GM18517 (cell line): ENCODE measurements around the gene MGMT.

Experiments used
- ATAC-seq: cut with Tn5 transposase; IDR thresholded peaks from one replicate; pipeline ENCODE4 v1.9.1; 2021; ENCODE audit warnings: mild to moderate bottlenecking, moderate library complexity; ENCODE audit not compliant: unreplicated experiment

Gene MGMT

GRCh38 chr10:129615921-129616525 is 149.0 kb downstream of the MGMT start:
- ATAC-seq: no peak

GRCh38 chr10:129617768-129618167 is 150.7 kb downstream of the MGMT start:
- no peak for ATAC-seq

- no peak for ATAC-seq
Measured at GRCh38 chr10:129621062-129621461, 154.0 kb downstream of the MGMT start.

GRCh38 chr10:129621693-129622092 is 154.7 kb downstream of the MGMT start:
- ATAC-seq: no peak

GRCh38 chr10:129622291-129622690 is 155.2 kb downstream of the MGMT start:
- ATAC-seq: no peak

- no peak for ATAC-seq
Measured at GRCh38 chr10:129622736-129623135, 155.7 kb downstream of the MGMT start.

DNA sequence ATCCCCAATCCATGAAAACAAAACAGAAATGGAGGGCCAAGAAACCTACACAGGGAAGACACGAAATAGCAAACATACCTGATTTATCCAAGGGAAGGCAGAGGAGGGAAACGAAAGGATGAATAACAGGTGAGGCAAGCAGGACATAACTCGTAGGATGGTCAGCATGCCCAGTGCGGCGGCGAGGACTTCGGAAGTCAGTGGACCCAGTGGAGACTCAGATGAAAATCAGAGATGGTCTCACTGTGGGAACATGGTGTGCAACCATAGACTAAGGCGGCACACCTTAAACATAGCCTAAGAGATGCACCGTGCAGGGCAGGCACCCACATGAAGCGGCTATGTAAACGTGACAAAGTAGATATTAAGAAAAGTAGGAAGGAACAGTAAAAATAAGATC is 157.5 kb downstream of the MGMT start:
- ATAC-seq: no peak

DNA sequence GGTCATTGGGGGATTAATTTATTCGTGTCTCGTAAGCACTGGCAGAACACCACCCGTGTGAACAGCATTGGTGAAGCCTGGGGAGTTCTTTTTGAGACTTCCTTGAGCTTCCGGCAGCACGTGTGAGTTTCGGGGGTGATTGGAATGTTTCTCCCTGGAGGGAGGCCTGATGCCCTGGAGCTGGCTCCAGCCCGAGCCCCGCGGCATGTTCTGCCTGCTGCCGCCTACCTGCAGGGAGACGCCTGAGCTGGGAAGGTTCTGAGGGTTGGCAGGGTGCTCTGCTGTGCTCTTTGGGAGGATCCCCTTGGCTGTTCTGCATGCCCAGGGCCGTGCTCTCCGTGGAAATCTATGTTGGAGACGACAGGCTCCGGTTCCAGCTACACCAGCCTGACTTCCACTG is 159.3 kb downstream of the MGMT start:
- no peak for ATAC-seq

GRCh38 chr10:129626796-129627435 is 159.9 kb downstream of the MGMT start:
- no peak for ATAC-seq

DNA sequence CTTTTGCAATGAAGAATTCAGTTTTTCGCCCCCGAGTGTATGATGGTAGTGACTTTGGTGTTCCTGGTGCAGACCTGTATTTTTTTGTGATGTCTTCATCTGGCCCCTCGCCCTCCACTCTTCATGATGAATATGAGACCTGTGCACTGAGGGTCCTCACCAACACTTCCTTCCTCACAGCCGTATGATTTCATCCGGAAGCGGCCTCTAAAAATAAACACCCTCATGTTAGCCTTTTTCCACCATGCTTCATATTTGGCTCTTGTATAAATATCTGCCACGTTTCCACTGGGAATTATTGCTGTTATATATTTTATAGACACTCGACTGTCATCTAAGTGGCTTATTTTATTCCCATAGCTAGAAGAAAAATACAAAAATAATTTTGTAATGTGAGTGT is 160.4 kb downstream of the MGMT start:
- ATAC-seq: no peak

- no peak for ATAC-seq
Measured at GRCh38 chr10:129628823-129629222, 161.8 kb downstream of the MGMT start.

GRCh38 chr10:129629911-129630310 is 162.9 kb downstream of the MGMT start:
- no peak for ATAC-seq

DNA sequence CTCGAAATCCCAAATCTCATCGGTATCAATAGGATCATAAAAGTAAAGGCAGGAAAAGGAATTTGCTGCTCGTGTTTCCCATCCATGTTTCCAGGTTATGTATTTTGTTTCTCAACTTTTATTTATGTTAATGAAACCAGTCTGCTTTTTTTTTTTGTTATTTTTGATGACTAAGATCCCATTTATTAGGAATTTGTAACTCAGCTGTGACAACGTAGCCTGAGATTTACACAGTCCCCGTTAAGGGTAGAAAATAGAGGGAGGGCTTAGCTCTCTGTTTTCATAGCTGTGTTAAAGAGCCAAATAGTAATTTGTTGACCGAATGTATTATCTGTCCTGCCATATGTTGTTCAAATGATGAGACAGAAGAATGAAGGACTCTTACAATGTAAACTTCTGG is 164.0 kb downstream of the MGMT start:
- no peak for ATAC-seq

- no peak for ATAC-seq
Measured at GRCh38 chr10:129631870-129632623, 165.0 kb downstream of the MGMT start.

DNA sequence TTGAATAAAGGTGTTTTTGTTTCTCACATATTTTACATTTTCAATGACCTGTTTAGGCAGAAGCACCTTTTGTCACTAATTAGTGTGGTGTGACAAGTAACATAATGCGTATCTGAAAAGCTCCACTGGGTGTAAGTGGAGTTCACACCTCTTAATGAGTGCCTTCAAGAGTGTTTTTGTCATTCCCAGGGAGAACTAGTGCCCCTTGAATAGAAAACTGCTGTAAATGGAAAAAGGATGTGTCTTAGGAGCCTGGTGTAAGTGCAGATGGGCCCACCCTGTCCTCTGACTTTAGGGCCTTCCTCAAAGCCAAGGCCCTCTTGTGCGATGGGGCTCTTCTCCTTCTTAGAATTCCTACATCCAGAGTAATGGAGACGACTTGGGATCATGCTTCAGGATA is 170.0 kb downstream of the MGMT start:
- no peak for ATAC-seq

- ATAC-seq: no peak
Measured at GRCh38 chr10:129637846-129638245, 170.8 kb downstream of the MGMT start.

DNA sequence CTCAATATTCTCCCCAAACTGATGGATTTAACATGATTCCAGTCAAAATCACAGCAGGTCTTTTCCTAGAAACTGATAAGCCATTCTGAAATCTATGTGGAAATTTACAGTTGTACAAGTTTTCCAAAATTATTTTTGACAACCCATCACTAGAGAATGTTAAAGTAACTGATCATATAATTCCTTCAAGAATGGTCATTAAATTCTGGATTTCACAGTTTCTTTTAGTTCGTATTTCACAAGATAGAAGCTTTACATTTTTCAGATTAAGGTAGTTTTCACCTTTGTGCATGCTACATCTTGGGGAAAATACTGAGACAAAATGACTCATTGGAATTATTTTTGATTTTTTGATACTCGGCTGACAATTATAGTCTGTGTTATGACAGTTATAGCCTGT is 174.3 kb downstream of the MGMT start:
- ATAC-seq: no peak

- ATAC-seq: no peak
Measured at GRCh38 chr10:129641982-129642381, 174.9 kb downstream of the MGMT start.

DNA sequence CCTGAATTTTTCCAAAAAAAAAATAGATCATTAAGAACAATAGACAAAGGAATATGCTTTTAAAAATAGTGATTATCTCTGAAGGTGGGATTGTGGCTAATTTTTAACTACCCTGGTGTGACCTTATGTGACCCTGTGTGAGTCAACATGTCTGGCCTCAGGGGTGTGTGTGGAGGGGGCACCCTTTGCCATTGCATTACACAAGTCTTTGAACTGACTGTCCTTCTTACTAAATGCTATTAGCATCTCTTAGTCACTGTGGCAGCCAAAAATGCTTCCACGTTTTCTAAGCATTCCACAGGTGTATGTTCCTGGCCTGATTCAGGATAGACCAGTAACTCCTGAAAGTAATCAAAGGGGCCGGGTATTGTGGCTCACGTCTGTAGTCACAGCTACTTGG is 175.4 kb downstream of the MGMT start:
- no peak for ATAC-seq

GRCh38 chr10:129643266-129643665 is 176.2 kb downstream of the MGMT start:
- no peak for ATAC-seq

DNA sequence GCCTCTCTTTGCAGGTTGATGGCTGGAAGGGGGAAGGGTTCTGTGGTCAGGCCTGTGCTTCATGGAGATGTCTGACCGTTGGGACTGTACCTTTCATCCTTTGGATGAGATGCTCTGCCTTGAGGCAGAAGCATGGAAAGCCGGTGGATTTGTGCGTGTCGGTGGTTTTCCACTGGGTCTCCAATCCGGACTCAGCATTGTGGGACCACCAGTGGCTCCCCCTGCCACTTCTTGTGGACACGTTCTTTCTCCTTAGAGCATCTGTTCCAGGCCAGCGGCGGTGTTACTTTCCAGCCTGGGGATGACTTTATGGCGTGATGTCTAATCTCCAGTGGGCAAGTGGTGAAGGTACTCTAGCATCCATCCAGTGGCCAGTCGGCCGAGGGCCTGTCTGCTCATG is 178.4 kb downstream of the MGMT start:
- ATAC-seq: no peak

DNA sequence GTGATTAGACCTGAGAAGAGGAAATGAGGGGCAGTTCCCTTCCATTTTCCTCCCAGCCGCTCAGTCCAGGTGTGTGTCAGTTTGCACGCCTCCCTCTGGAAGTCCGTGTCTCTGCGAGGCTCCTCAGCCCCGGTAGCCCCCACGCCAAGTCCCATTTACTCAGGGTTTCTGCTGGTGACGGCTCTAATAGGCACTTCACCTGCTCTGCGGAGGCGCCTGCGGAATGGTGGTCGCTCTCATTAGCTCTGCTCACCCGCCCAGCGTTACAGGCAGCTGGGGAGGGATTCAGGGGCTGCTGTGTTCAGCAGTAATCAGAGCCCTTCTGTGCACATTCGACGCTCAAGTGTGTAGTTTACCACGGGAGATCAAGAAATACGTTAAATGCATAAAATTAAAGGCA is 179.9 kb downstream of the MGMT start:
- ATAC-seq: no peak
